Activated naive CD8-positive, alpha-beta T cell treated with anti-CD3 and anti-CD28 coated beads, Interleukin-2, amount 50 U/mL, for 16 hours (primary cell): ENCODE results near the gene B3GNT5.
A peak's percentile ranks its signal among the peaks of the same experiment; 100 is the strongest.

Experiments
- DNase-seq: peaks from one replicate; pipeline ENCODE4 v3.0.0-alpha.2; 2020; ENCODE audit warnings: low read depth, low spot score

Gene B3GNT5

GRCh38 chr3:183265157-183265642, 12.1 kb downstream of the B3GNT5 start:
- DNase-seq: no peak

GRCh38 chr3:183265834-183266417, 12.9 kb downstream of the B3GNT5 start:
- DNase-seq: no peak

GRCh38 chr3:183266454-183266853, 13.4 kb downstream of the B3GNT5 start:
- no peak for DNase-seq

GRCh38 chr3:183267140-183267539, 14.1 kb downstream of the B3GNT5 start:
- DNase-seq: no peak

GRCh38 chr3:183268366-183268765, 15.3 kb downstream of the B3GNT5 start:
- no peak for DNase-seq

GRCh38 chr3:183269345-183269744, 16.3 kb downstream of the B3GNT5 start:
- no peak for DNase-seq

GRCh38 chr3:183270344-183270743, 17.3 kb downstream of the B3GNT5 start:
- DNase-seq: no peak

GRCh38 chr3:183272142-183272541, 19.1 kb downstream of the B3GNT5 start:
- DNase-seq: no peak

GRCh38 chr3:183272791-183273190, 19.7 kb downstream of the B3GNT5 start:
- DNase-seq: no peak

- DNase-seq: no peak
Measured at GRCh38 chr3:183274609-183275008, 21.6 kb downstream of the B3GNT5 start.

GRCh38 chr3:183275418-183275817, 22.4 kb downstream of the B3GNT5 start:
- no peak for DNase-seq

GRCh38 chr3:183275937-183276336, 22.9 kb downstream of the B3GNT5 start:
- DNase-seq: no peak

- no peak for DNase-seq
Measured at GRCh38 chr3:183277260-183277659, 24.2 kb downstream of the B3GNT5 start.

- no peak for DNase-seq
Measured at GRCh38 chr3:183278479-183279088, 25.5 kb downstream of the B3GNT5 start.

- DNase-seq: no peak
Measured at GRCh38 chr3:183279371-183279770, 26.3 kb downstream of the B3GNT5 start.

- no peak for DNase-seq
Measured at GRCh38 chr3:183281126-183281797, 28.2 kb downstream of the B3GNT5 start.

GRCh38 chr3:183283886-183284285, 30.8 kb downstream of the B3GNT5 start:
- DNase-seq: no peak

- DNase-seq: no peak
Measured at GRCh38 chr3:183284570-183284969, 31.5 kb downstream of the B3GNT5 start.

GRCh38 chr3:183285318-183285717, 32.3 kb downstream of the B3GNT5 start:
- no peak for DNase-seq

GRCh38 chr3:183285828-183286457, 32.9 kb downstream of the B3GNT5 start:
- DNase-seq: peak; percentile 83

GRCh38 chr3:183287301-183287971, 34.4 kb downstream of the B3GNT5 start:
- no peak for DNase-seq

- DNase-seq: no peak
Measured at GRCh38 chr3:183288117-183288516, 35.1 kb downstream of the B3GNT5 start.
